Measurements from ENCODE around the gene RAPGEF3.
A peak's percentile ranks its signal among the peaks of the same experiment; 100 is the strongest.

RAPGEF3 gene

DNA sequence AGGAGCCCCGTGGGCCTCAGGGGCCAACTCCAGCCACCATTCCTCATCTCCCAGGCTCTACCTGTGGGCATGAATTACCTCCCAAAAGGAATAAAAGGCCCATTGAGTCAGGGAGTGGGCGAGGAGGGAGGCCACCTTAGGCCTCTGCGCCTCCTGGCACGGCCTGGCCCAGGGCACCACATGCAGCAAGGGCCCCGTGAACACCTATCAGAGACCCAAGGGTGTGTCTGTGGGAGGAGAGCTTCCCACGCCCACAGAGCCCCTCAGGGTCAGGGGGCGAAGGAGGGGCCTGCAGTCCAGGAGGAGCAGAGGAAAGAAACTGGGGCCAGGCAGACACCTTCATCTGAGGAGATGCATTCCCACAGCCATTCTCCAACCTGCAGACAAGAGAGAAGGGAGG is 12.2 kb downstream of the RAPGEF3 start:
- no peak overlapping the region for H3K14ac ChIP-seq (ENCODE audit: low read length in 2 of 2)
- H3K23ac ChIP-seq (ENCODE audit: low read length in 2 of 2): no peak overlapping the region
- H2BK12ac ChIP-seq (ENCODE audit: low read length in 2 of 2): no peak overlapping the region
- H3K9me3 ChIP-seq (ENCODE audit: control insufficient read depth, low read length): no peaks in the 10 kb centered on the region
- H3K27me3 ChIP-seq (ENCODE audit: control insufficient read depth in 1 of 2, insufficient read depth in 1 of 2, low read length in 2 of 2): peaks cover 0 to 17% of the 10 kb centered on the region in 2 experiments
- no peak overlapping the region for H3K4me2 ChIP-seq (ENCODE audit: low read length, poor library complexity, severe bottlenecking)
- H3K79me1 ChIP-seq (replicated peaks; ENCODE audit: low read length, poor library complexity, severe bottlenecking): peaks cover 3% of the 10 kb centered on the region
- DNase-seq: no peak
- no peak overlapping the region for H3K9ac ChIP-seq (ENCODE audit: low read length)
- H4K91ac ChIP-seq (ENCODE audit: low read length): no peak overlapping the region
- no peak overlapping the region for H3K4me3 ChIP-seq (ENCODE audit: insufficient read depth in 1 of 2, low read depth in 1 of 2, low read length in 2 of 2)
- H3K4ac ChIP-seq (ENCODE audit: low read depth in 1 of 2, low read length in 2 of 2): no peak overlapping the region
- no peak overlapping the region for H3K27ac ChIP-seq (ENCODE audit: low read length, poor library complexity, severe bottlenecking)
- H2BK5ac ChIP-seq (ENCODE audit: low read depth, low read length, poor library complexity, severe bottlenecking): no peak overlapping the region
- no peak overlapping the region for H3K18ac ChIP-seq (ENCODE audit: low read depth in 1 of 2, low read length in 2 of 2)
- H2AK5ac ChIP-seq (ENCODE audit: low read length, severe bottlenecking): no peak overlapping the region
- no peak overlapping the region for H2BK120ac ChIP-seq (ENCODE audit: low read depth, low read length)
- 89% methylated on average over 7 of the region's 7 CpGs for WGBS
- no peak overlapping the region for H2AFZ ChIP-seq (ENCODE audit: low read depth, low read length)
- peaks cover 4 to 83% of the 10 kb centered on the region in 2 experiments for H3K36me3 ChIP-seq (ENCODE audit: control insufficient read depth in 1 of 2, insufficient read depth in 2 of 2, low read depth in 1 of 2, low read length in 2 of 2)
- H4K8ac ChIP-seq (ENCODE audit: low read length): no peak overlapping the region
- H3K4me1 ChIP-seq (ENCODE audit: control insufficient read depth, insufficient read depth, low read depth, low read length): peaks cover 9% of the 10 kb centered on the region
- no peak overlapping the region for H2BK15ac ChIP-seq (ENCODE audit: low read depth, poor library complexity, severe bottlenecking)

DNA sequence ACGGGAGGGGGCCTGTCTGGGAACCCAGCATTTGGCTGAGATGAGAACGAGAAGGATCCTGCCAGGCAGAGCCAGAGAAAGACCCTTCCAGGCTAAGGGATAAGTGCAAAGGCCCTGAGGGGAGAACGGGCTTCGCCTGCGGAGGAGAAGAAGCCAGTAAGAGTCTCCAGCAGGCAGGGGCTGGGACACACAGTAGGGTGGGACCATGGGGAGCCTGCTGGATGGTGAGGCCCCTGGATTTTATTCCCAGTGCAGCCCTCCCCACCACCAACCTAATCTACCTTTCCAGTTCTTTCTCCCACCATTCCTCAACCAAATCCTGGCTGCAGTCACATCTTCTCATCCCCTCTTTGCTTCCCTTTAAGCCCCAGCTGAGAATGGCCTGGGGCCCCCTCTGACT is 12.6 kb downstream of the RAPGEF3 start:
- Histone ChIP-seq H3K27ac (ENCODE audit: low read length, poor library complexity, severe bottlenecking) (no peak overlapping the region), H2BK12ac (ENCODE audit: low read length in 2 of 2) (no peak overlapping the region), H3K9me3 (ENCODE audit: control insufficient read depth, low read length) (no peaks in the 10 kb centered on the region), H3K4me2 (ENCODE audit: low read length, poor library complexity, severe bottlenecking) (no peak overlapping the region), H2AK5ac (ENCODE audit: low read length, severe bottlenecking) (no peak overlapping the region), H2BK120ac (ENCODE audit: low read depth, low read length) (no peak overlapping the region), H3K4me1 (ENCODE audit: control insufficient read depth, insufficient read depth, low read depth, low read length) (peaks cover 10% of the 10 kb centered on the region), H2AFZ (ENCODE audit: low read depth, low read length) (no peak overlapping the region), H4K91ac (ENCODE audit: low read length) (no peak overlapping the region), H3K23ac (ENCODE audit: low read length in 2 of 2) (no peak overlapping the region), H4K8ac (ENCODE audit: low read length) (no peak overlapping the region), H3K4me3 (ENCODE audit: insufficient read depth in 1 of 2, low read depth in 1 of 2, low read length in 2 of 2) (no peak overlapping the region), H2BK5ac (ENCODE audit: low read depth, low read length, poor library complexity, severe bottlenecking) (no peak overlapping the region), H3K14ac (ENCODE audit: low read length in 2 of 2) (no peak overlapping the region), H3K9ac (ENCODE audit: low read length) (no peak overlapping the region), H3K36me3 (ENCODE audit: control insufficient read depth in 1 of 2, insufficient read depth in 2 of 2, low read depth in 1 of 2, low read length in 2 of 2) (peaks cover 4 to 78% of the 10 kb centered on the region in 2 experiments), H3K27me3 (ENCODE audit: control insufficient read depth in 1 of 2, insufficient read depth in 1 of 2, low read length in 2 of 2) (peaks cover 0 to 17% of the 10 kb centered on the region in 2 experiments), H3K79me1 (replicated peaks; ENCODE audit: low read length, poor library complexity, severe bottlenecking) (peaks cover 2% of the 10 kb centered on the region), H2BK15ac (ENCODE audit: low read depth, poor library complexity, severe bottlenecking) (no peak overlapping the region), H3K18ac (ENCODE audit: low read depth in 1 of 2, low read length in 2 of 2) (no peak overlapping the region), H3K4ac (ENCODE audit: low read depth in 1 of 2, low read length in 2 of 2) (no peak overlapping the region)
- DNase-seq: no peak
- 66% methylated on average over 2 of the region's 5 CpGs for WGBS

DNA sequence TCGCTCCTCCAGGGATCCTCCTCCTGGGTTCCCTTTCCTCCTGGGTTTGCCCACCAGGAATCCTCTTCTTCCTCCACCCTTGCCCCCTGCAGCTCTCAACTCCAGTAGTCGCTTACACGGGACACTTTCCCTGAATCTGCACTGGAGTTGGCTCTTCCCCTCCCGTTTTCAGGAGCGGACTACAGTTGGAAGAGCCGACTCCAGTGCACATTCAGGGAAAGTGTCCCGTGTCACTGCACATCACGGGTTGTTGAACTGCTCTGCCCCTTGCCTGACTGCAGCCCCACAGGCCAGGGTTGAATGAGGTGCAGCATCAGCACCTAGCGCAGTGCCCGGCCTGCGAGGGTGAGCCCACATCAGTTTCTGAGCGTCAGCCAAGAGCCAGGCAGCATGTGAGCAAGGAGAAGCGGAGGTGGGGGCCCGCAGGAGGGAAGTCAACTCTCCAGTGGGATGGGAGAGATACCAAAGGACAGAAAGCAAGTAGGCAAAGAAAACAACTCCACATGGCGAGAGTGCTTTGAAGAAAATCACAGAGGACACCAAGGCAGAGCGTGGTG is 13.1 kb downstream of the RAPGEF3 start:
- Histone ChIP-seq H2AK5ac (ENCODE audit: low read length, severe bottlenecking) (no peak overlapping the region), H3K9ac (ENCODE audit: low read length) (no peak overlapping the region), H2AFZ (ENCODE audit: low read depth, low read length) (no peak overlapping the region), H3K9me3 (ENCODE audit: control insufficient read depth, low read length) (no peaks in the 10 kb centered on the region), H4K91ac (ENCODE audit: low read length) (no peak overlapping the region), H3K79me1 (replicated peaks; ENCODE audit: low read length, poor library complexity, severe bottlenecking) (peaks cover 2% of the 10 kb centered on the region), H3K4me3 (ENCODE audit: insufficient read depth in 1 of 2, low read depth in 1 of 2, low read length in 2 of 2) (no peak overlapping the region), H2BK5ac (ENCODE audit: low read depth, low read length, poor library complexity, severe bottlenecking) (no peak overlapping the region), H3K23ac (ENCODE audit: low read length in 2 of 2) (no peak overlapping the region), H3K14ac (ENCODE audit: low read length in 2 of 2) (no peak overlapping the region), H3K36me3 (ENCODE audit: control insufficient read depth in 1 of 2, insufficient read depth in 2 of 2, low read depth in 1 of 2, low read length in 2 of 2) (peaks cover 4 to 77% of the 10 kb centered on the region in 2 experiments), H4K8ac (ENCODE audit: low read length) (no peak overlapping the region), H3K4me1 (ENCODE audit: control insufficient read depth, insufficient read depth, low read depth, low read length) (peaks cover 11% of the 10 kb centered on the region), H3K18ac (ENCODE audit: low read depth in 1 of 2, low read length in 2 of 2) (no peak overlapping the region), H3K4me2 (ENCODE audit: low read length, poor library complexity, severe bottlenecking) (no peak overlapping the region), H2BK15ac (ENCODE audit: low read depth, poor library complexity, severe bottlenecking) (no peak overlapping the region), H2BK12ac (ENCODE audit: low read length in 2 of 2) (no peak overlapping the region), H3K4ac (ENCODE audit: low read depth in 1 of 2, low read length in 2 of 2) (no peak overlapping the region), H2BK120ac (ENCODE audit: low read depth, low read length) (no peak overlapping the region), H3K27me3 (ENCODE audit: control insufficient read depth in 1 of 2, insufficient read depth in 1 of 2, low read length in 2 of 2) (peaks cover 0 to 17% of the 10 kb centered on the region in 2 experiments), H3K27ac (ENCODE audit: low read length, poor library complexity, severe bottlenecking) (no peak overlapping the region)
- WGBS: 87% methylated on average over 16 of the region's 16 CpGs
- no peak for DNase-seq

DNA sequence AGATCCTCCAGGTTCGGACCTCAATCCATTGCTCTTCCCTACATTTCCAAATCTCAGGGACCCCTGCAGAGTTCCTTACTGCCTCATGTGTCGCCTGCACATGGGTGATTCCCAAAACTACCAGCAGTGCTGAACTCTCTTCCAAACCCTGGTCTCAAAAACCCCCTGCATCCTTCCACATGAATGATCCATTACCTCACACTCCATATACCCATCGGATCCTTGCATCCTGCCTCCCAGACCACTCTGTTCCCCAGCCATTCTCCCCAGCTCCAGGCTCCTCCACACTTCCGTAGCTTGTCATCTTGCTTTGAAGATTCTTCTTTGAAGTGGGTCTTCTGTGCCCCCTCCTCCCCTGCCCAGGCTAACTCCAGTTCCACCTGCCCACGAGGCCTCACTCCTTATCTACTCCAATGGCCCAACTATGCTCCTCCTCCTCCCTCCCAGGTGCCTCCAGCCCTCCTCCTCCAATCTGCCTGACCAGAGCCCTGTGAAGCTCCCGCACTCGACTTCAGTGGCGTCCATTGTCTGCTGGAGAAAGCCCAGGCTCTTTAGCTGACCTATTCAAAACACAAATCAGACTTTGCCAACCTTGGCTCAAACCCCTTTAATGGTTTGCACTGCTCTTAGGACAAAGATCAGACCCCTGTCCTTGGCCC is 13.8 kb downstream of the RAPGEF3 start:
- H2AK5ac ChIP-seq (ENCODE audit: low read length, severe bottlenecking): peak overlapping the region; percentile 2
- 83% methylated on average over 8 of the region's 8 CpGs for WGBS
- no peak overlapping the region for H3K4me2 ChIP-seq (ENCODE audit: low read length, poor library complexity, severe bottlenecking)
- H3K4me3 ChIP-seq (ENCODE audit: insufficient read depth in 1 of 2, low read depth in 1 of 2, low read length in 2 of 2): no peak overlapping the region
- H3K9ac ChIP-seq (ENCODE audit: low read length): no peak overlapping the region
- no peak overlapping the region for H2AFZ ChIP-seq (ENCODE audit: low read depth, low read length)
- peaks cover 12% of the 10 kb centered on the region for H3K4me1 ChIP-seq (ENCODE audit: control insufficient read depth, insufficient read depth, low read depth, low read length)
- H3K18ac ChIP-seq (ENCODE audit: low read depth in 1 of 2, low read length in 2 of 2): no peak overlapping the region
- no peak overlapping the region for H2BK15ac ChIP-seq (ENCODE audit: low read depth, poor library complexity, severe bottlenecking)
- H2BK120ac ChIP-seq (ENCODE audit: low read depth, low read length): no peak overlapping the region
- H4K8ac ChIP-seq (ENCODE audit: low read length): no peak overlapping the region
- H2BK12ac ChIP-seq (ENCODE audit: low read length in 2 of 2): no peak overlapping the region
- no peak for DNase-seq
- H2BK5ac ChIP-seq (ENCODE audit: low read depth, low read length, poor library complexity, severe bottlenecking): no peak overlapping the region
- no peaks in the 10 kb centered on the region for H3K9me3 ChIP-seq (ENCODE audit: control insufficient read depth, low read length)
- H3K27me3 ChIP-seq (ENCODE audit: control insufficient read depth in 1 of 2, insufficient read depth in 1 of 2, low read length in 2 of 2): peaks cover 0 to 17% of the 10 kb centered on the region in 2 experiments
- no peak overlapping the region for H3K4ac ChIP-seq (ENCODE audit: low read depth in 1 of 2, low read length in 2 of 2)
- H3K14ac ChIP-seq (ENCODE audit: low read length in 2 of 2): no peak overlapping the region
- H3K79me1 ChIP-seq (replicated peaks; ENCODE audit: low read length, poor library complexity, severe bottlenecking): peaks cover 2% of the 10 kb centered on the region
- H3K36me3 ChIP-seq (ENCODE audit: control insufficient read depth in 1 of 2, insufficient read depth in 2 of 2, low read depth in 1 of 2, low read length in 2 of 2): peaks cover 4 to 77% of the 10 kb centered on the region in 2 experiments
- H3K27ac ChIP-seq (ENCODE audit: low read length, poor library complexity, severe bottlenecking): no peak overlapping the region
- no peak overlapping the region for H3K23ac ChIP-seq (ENCODE audit: low read length in 2 of 2)
- no peak overlapping the region for H4K91ac ChIP-seq (ENCODE audit: low read length)

All from mesenchymal stem cell (in vitro differentiated cells and primary cell).